Dedifferentiated amniotic fluid mesenchymal stem cell (primary cell): Measurements from ENCODE around the gene CHST11.
"Not testable (repeated sequence)": the region's sequence is repeated elsewhere in the genome, so short reads cannot be mapped to it uniquely, and the experiment has no call there.

Experiments
- DNase-seq: peaks from one replicate; pipeline ENCODE4 v3.0.0-alpha.2; 2016; ENCODE audit errors: extremely low spot score

CHST11 gene

DNA sequence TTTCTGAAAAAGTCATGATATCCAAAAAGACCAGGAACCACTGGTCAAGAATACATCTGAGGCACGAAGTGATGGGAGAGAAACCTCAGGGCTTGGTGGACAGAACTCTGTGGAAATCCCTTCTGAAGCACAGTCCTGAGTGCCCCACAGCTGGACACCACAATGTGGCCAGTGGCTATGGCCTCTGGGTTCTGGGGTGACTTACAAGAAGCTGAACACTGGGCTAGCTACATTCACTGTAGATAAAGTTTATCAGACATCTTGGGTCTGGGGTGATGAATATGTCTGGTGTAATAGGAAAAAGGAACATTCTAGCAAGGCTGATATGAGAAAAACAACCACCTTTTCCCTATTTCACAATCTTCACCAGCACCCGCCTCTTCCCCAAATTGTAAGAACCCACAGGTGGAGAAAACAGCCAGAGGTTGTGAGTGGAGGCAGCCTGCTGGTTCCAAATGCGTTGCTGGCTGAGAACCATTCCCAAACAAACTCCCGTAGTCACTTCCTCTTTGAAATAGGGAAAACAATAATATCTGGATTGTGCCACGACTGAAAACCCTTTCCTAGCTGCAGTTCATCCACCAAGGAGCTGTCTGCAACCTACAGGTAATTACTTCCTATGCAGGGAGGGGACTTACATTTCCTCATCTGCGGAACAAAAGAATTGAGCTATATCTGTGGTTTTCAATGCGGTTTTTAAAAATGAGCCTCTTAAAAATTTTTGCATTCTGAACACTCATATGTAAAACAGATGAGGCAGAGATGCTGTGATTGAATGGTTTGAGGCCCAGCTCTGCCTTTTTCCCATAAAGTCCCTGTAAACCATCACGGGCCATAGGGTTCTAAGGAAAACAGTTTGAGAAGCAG lies 307.7 kb downstream of the CHST11 start:
- DNase-seq = no peak

DNA sequence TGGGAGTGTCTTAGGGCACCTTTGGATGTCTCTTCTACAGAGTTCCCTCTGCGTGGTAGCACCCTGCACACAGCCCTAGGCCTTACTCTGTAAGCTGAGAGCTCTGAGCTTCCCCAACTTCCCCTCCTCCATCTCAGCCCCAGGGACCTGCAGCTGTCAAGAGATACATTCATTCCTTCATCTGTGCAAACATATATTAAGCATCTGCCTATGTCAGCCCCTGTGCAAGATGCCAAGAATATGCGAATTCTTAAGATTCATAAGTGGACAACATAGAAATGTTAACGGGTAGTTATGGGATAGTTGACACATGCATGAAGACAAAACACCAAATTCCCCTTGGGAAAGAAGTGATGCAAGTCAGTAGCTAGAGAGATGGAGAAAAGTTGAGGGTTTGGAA lies 310.5 kb downstream of the CHST11 start:
- DNase-seq = no peak

DNA sequence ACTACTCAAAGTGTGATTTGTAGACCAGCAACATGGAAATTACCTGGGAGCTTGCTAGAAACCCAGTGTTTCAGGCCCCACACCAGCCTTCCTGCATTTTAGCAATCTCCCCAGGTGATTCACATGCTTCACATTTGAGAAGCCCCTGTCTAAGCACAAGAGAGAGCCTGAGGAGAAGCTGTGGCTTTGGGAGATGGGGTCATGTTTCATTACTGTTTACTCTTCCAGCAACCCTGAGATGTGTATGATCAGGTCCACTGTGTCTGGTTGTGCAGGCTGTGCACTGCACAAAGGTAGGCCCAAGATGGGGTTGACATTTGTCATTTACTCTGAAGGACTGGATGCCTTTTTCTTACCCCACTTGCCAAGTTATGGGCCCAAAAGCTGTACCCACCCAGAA lies 311.3 kb downstream of the CHST11 start:
- no peak for DNase-seq

DNA sequence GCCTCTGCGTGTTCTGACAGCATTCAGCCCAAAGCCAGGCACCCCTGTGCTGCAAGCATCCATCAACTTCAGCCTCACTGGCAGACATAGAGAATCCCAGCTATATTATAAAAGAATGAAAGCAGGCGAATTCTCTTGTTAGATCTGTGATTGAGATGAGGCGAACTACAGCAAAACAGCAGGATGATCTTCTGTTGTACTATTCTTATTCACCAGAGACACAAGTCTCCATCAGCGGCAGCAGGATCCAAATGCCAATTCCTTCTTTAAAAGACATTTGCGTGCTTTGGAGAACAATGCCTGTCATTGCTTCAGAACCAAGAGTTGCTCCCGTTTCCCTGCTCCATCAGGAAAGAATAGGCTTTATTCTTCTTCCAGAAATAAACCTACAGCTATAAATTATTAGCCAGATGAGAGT lies 312.4 kb downstream of the CHST11 start:
- no peak for DNase-seq

DNA sequence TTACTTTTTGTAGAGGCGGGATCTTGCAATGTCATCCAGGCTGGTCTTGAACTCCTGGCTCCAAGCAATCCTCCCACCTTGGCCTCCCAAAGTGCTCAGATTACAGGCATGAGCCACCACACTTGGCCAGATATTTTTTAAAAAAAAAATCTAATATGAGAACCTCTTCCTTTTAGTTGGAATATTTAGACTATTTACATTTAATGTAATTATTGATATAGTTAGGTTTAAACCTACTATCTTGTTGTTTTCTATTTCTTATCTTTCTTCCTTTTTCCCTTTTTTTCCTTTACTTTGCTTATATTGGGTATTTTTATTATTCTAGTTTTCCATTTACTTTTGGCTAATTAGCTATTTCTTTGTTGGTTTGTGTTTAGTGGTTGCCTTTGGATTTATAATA lies 315.6 kb downstream of the CHST11 start:
- no peak for DNase-seq

DNA sequence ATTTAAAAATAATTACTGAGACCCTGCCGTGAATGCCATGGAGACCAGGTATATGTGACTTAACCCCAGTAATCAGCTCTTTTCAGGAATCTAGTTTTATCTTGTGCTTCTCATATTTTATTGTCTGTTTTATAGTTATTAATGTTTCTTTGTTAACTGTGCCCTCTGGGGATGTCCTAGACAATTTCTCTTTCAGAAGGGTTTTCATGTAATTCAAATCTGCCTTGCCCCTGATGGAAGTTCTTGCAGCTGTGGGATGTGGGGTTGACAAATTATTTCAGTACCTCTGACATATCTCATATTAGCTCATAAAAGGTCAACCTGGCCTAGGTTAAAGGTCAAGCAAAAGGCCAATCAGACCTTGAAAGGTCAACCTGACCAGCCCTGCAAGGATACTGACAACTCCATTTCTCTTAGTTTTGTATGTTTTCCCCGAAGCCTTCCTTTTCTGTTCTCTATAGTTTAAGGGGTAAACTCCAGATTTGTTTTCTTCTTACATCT lies 319.0 kb downstream of the CHST11 start:
- no peak for DNase-seq

DNA sequence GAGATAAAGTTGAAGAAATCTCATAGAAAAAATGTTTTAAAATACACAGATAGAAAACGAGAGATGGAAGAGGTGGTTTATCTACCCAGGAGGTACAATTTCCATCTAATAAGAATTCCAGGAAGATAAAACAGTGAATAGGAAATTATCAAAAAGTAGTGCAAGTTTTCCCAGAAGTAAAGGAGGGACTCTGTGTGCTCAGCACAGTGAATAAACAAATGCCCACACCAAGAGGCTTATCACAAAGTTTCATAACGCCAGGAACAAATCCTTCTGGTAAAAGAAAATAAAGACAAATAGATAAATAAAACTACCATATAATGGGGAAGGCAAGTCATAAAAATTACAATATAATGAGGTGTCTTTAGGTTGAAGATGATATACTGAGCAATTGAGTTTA lies 322.4 kb downstream of the CHST11 start:
- DNase-seq = no peak

DNA sequence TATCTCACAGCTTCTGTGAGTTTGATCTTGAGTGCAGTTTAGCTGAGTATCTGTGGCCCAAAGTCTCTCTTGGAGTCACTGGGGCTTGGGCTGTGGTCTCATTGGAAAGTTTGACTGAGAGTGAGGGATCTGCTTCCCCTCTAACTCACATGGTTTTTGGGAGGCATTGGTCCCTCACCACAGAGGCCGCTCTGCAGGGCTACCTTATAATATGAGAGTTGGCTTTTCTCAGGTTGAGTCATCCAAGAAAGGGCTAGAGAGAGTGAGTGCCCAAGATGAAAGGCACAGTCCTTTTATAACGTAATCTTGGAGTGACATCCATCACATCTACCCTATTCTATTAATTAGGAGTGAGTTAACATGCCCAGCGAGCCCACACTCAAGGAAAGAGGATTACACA lies 325.5 kb downstream of the CHST11 start:
- DNase-seq = no peak

DNA sequence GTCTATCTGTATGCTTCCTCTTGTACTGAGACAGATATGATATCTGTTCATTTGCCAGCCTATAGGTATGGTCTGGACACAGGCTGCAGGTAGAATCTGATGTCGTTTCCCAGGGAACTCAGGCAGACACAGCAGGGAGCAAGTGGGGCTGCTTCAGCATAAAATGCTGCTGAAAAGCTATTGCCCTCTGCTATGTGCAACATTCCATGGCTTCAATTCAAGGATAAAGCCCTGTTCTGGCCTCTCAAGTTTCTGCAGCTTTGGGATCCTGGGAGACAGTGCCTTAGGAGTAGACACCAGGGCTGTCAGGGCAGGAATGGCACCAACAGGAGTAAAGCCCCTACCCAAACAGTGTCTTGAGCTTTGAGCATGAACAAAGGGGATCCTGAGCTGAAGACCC lies 327.8 kb downstream of the CHST11 start:
- DNase-seq = peak; percentile 44

DNA sequence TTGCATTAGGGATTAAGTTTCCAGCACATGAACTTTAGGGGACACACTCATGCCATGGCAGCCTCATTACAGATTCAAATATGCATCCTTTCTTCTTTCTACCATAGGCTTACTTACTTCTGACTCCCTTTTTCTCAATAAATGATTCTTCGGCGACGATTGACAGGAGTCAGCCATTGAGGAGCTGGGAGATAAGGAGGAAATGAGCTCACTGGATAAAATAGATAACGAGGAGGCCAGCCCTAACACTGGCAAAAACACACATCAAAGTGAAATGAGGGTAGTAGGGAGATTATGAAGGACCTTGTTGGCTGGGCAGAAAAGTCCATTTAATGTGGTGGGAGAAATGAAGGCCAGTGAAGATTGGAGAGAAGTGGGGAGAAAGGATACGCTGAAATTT lies 329.1 kb downstream of the CHST11 start:
- DNase-seq = no peak

DNA sequence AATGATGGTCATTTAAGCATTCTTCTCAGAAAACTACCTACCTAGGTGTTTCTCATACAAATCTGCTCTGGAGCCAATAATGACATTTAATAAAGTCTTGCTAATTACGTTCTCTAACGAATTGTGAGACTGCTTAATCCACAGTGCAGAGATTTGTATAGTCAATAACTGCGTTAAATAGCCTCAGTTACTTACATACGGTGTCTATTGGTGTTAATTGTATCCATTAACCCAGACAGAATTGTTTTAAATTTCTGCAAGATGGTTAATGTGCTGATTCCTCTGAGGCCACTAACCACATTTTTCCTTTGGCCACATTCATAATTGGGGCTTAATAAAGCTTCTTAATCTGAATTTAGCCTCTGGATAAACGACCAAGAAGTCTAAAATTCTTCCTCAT lies 329.6 kb downstream of the CHST11 start:
- no peak for DNase-seq

DNA sequence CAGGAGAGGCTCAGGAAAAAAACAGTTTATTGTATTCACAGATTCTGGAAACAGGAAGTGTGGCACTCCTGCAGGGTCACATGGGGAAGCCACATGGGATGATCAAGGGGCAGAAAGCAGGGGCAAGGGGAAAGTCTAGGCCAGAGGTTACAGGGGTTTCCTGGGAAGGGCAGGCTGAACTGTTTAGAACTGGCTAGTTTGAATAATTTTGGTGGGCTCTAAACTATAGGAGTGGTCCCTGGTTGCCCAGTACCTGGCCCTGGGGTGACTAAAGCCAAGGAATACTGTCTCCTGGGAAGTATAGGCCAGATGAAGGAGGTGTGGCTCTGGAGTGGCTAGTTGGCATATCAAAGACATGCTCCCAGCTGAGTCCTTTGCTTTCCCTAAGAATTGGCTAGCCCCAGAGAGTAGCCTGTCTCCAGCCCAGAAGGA lies 332.1 kb downstream of the CHST11 start:
- DNase-seq = no peak

DNA sequence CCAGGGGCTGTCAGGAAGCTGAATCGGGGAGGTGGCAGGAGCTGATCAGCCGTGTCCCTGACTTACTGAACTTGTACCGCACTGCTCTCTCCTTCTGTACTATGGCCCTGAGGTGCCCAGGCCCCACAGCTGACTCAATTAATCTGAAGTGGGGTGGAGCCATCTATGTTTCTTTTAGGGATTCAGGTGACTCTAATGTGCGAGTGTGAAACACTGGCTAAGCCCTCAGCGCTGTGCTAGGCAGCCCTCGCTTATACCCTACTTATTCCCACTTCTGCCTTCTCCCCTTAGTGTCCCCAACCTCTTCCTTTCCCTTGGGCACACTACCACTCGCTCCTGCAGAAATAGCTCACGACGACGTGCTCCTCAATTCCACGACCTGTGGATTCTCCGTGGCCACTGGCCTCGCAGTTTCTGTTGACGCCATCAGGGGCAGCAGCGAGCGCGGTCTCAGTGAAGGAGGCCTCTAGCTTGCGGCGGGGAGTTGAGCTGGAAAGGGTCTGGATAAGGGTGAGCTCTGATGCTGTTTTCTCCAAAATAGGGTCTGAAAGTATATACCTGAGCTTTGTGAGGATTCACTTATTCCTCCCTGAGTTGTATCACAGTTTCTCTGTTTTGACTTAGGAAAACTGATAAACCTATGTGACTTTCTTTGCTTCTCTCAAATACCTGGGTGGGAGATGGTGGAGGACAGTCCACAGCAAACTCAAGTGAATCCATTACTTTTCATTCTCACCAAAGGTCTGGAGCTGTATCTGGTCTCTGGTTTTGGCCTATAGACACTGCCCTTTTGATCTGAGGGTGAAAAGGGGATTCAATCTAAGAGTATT lies 333.8 kb downstream of the CHST11 start:
- DNase-seq = no peak

DNA sequence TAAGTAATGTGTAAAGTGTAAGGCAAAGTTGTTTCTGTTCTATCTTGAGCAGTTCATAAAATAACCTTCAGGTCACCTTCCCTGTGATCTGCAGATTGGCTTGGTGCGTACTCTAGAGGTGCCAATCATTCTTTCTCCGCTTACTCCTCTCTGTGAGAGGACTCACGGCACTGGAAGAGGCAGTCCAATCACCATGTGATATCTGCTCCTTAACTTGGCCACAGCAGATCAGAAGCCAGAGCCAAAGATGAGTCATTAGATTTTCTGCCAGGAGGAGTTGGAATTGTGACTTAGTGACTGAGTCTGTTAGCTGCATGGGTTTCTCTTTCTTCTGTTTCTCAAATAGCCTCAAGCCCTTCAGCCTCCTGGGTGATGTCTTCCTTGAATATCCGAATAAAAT lies 335.8 kb downstream of the CHST11 start:
- DNase-seq = peak; percentile 78

DNA sequence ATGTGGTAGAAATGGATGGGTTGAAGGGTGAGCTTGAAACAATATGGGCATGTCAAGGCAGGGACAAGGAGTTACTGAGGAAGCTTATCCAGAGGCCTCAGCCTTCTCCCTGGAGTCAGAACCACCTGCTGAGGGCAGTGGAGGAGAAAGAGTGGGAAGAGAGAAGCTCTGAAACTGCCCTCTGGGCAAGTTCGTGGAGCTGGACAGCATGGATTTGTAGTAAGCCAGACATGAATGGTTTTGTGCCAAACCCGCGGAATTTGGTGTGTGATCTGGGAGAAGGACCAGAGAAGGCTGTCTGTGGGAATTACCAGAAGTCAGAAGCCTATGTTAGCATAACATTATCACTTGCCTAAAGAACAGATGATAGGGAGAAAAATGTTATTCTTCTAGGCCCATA lies 336.5 kb downstream of the CHST11 start:
- peak; percentile 77 for DNase-seq

DNA sequence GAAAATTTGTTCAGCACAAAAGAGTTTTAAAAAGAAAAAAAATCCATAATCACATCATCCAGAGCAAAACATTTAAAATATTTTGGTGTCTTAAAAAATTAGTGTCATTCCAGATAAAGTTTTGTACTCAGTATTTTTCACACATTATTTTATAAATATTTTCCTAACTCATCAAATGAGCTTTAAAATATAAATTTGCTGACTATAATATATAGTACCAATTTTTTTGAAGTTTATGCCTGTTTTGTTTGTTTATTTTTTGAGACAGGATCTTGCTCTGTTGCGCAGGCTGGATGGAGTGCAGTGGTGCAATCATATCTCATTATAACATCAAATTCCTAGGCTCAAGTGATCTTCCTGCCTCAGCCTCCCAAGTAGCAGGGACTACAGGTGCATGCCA lies 337.2 kb downstream of the CHST11 start:
- no peak for DNase-seq

DNA sequence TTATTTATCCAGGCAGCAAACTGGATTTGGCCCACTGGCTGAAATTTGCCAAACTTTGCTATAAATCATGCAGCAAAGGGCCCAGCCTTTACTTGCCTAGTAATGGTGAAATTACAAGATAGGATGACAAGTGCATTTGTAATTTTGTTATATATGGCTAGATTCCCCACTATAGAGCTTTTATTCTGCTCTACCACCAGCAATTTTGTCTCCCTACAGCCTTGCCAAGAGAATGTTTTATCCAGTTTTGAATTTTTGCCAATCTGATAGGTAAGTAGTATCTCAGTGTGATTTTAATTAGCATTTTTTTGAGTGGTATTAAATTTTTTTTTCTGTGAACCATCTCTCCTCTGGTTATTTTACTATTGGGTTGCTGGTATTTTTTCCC lies 339.7 kb downstream of the CHST11 start:
- no peak for DNase-seq

DNA sequence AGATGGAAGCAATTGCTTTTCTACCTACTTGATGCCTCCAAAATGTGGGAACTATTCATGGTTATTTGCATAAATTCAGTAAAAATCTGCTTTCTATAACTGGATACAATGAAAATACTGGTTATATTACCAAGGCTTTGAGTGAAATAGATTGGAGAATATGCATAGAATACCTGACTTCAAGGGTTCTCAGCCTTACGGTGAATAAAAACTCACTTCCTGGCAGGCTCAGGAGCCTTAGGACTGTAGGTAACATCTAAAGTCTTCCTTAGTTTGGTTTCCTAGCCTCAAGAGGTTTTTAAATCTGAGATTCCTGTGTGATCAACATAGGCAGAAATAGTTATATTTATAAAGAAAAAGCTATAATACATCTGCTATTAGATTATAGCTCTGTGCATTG lies 342.7 kb downstream of the CHST11 start:
- DNase-seq = no peak

DNA sequence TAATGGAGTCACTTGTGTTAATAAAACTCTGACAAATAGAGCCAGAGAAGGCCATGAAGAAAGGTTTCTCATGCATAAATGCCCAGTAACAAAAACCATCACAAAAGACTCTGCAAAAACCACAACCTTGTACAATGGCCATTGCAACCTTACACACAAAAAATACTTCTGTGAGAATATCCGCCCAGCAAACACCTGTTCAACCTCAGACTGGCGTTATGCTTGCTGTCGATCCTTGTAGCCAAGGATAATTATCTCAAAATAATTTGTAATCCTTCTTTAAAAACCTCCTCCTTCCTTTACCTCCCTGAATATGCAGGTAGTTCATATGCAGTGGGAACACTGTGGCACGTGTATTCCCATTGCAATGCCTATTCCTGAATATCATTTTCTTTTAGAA lies 344.3 kb downstream of the CHST11 start:
- DNase-seq = no peak

DNA sequence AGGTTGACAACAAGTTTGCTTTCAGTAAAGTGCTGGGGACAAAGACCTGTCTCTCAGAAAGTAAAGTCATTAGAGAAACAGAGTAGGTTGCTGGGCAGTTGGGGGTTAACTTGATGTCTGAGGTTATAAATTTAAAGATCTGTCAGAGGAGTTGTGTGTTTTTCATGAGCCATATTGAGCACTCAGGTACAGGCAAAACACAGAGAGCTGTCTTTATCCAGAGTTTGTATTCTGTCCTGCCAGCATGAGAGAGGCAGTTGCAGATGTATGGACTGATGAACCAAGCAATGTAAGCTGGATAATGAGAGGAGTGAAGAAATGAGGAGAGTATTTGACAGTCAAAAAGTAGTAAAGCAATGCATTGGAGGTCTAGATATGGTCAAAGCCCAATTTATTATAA lies 344.7 kb downstream of the CHST11 start:
- no peak for DNase-seq

DNA sequence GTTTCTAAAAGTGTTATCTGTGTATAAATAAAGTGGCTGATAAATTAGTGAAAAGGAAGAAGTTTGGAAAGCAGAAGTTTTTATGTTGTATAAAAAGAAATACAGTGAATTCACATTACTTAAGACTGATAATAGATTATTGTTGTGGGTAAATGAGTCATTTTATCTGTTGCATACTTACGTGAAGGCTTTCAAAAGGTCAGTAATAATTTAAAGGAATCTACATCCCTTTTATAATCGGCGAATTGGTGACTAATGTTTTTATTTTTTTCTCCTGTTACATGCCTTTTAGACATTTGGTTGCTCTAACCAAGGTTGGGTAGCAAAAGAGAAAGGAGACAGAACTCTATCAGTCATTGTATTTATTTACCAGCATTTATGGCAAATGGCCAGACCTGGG lies 345.5 kb downstream of the CHST11 start:
- no peak for DNase-seq

DNA sequence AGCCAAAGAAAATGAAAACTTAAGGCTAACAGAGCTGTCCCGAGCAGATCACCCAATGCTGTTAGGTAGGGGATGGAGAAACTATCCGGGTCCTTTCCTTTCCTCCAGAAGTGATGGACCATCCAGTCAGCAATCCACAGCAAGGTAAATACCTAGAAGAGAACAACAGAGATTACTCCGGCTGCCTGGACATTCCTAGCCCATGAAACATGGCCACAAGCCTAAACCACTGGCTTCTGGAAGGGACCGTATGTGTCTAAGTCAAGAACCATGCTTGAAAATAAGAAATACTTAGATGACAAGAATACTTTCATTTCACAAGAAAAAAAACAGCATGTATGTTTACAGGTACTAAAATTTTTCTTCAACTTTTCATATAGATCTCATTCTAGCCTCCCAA lies 348.4 kb downstream of the CHST11 start:
- DNase-seq = no peak

DNA sequence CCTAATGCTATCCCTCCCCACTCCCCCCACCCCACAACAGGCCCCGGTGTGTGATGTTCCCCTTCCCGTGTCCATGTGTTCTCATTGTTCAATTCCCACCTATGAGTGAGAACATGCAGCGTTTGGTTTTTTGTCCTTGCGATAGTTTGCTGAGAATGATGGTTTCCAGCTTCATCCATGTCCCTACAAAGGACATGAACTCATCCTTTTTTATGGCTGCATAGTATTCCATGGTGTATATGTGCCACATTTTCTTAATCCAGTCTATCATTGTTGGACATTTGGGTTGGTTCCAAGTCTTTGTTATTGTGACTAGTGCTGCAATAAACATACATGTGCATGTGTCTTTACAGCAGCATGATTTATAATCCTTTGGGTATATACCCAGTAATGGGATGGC lies 349.4 kb downstream of the CHST11 start:
- not testable (repeated sequence) for DNase-seq
